HepG2 (cell line): ENCODE measurements around the gene PBX2. TPM values are rescaled to one million over a fixed set of nuclear protein-coding genes. Genes with fewer than 3 reads are reported as not detected.

Experiments
- BCLAF1 ChIP-seq: fragments of 450-650 bp; IDR thresholded peaks from 2 replicates; pipeline ENCODE4 v1.6.1; 2017; ENCODE audit warnings: mild to moderate bottlenecking
- BHLHE40 ChIP-seq: IDR thresholded peaks from 2 replicates; pipeline ENCODE4 v1.6.1; 2011; ENCODE audit warnings: low read length, improper control_type of control experiment
- DNMT3B ChIP-seq: conservative IDR thresholded peaks from 2 replicates; pipeline ENCODE4 v1.6.1; 2016; ENCODE audit warnings: missing biosample characterization, control low read depth
- ESRRA ChIP-seq: sonication (generic); formaldehyde crosslinking; IDR thresholded peaks from 2 replicates; pipeline ENCODE4 v1.5.1; 2020; ENCODE audit warnings: mild to moderate bottlenecking, low read depth, missing genetic modification reagents
- HES4 ChIP-seq: sonication (generic); formaldehyde crosslinking; IDR thresholded peaks from 2 replicates; pipeline ENCODE4 v1.9.0; 2021; ENCODE audit warnings: mild to moderate bottlenecking, missing genetic modification reagents, borderline replicate concordance
- MED13 ChIP-seq: sonication (generic); formaldehyde crosslinking; IDR thresholded peaks from 2 replicates; pipeline ENCODE4 v1.5.0; 2020; ENCODE audit warnings: missing genetic modification reagents
- MEF2D ChIP-seq: sonication (generic); formaldehyde crosslinking; IDR thresholded peaks from 2 replicates; pipeline ENCODE4 v1.5.1; 2020; ENCODE audit warnings: mild to moderate bottlenecking, missing genetic modification reagents
- MYPOP ChIP-seq: sonication (generic); formaldehyde crosslinking; IDR thresholded peaks from 2 replicates; pipeline ENCODE4 v1.8.1; 2023; ENCODE audit warnings: mild to moderate bottlenecking, moderate library complexity, missing genetic modification reagents
- NAIF1 ChIP-seq: sonication (generic); formaldehyde crosslinking; IDR thresholded peaks from 2 replicates; pipeline ENCODE4 v1.5.0; 2020; ENCODE audit warnings: mild to moderate bottlenecking, missing genetic modification reagents, borderline replicate concordance
- SMAD3 ChIP-seq: sonication (generic); formaldehyde crosslinking; IDR thresholded peaks from 2 replicates; pipeline ENCODE4 v1.4.0; 2020; ENCODE audit warnings: missing genetic modification reagents
- SOX13 ChIP-seq, 3 experiments: fragments of 450-650 bp in 1 of 3; sonication (generic) in 1 of 3; formaldehyde crosslinking in 1 of 3; IDR thresholded peaks in 2 of 3; conservative IDR thresholded peaks in 1 of 3; 2 replicates each; pipeline versions ENCODE4 v1.5.0 to v1.6.1; 2016 to 2020; ENCODE audit warnings: antibody characterized with exemption in 1 of 3, mild to moderate bottlenecking in 1 of 3, missing compliant biosample characterization in 1 of 3, missing genetic modification reagents in 1 of 3, moderate library complexity in 1 of 3
- TOPORS ChIP-seq: sonication (generic); formaldehyde crosslinking; IDR thresholded peaks from 2 replicates; pipeline ENCODE4 v1.8.0; 2023; ENCODE audit warnings: mild to moderate bottlenecking, missing genetic modification reagents
- ZFP91 ChIP-seq: sonication (generic); formaldehyde crosslinking; IDR thresholded peaks from 2 replicates; pipeline ENCODE4 v1.9.0; 2022; ENCODE audit warnings: missing genetic modification reagents, mild to moderate bottlenecking, borderline replicate concordance
- ZNF556 ChIP-seq: sonication (generic); formaldehyde crosslinking; IDR thresholded peaks from 2 replicates; pipeline ENCODE4 v1.4.0; 2020; ENCODE audit warnings: mild to moderate bottlenecking, missing genetic modification reagents, borderline replicate concordance
- polyA plus RNA-seq, 8 experiments: library from polyadenylated mRNA; depleted of rRNA in 3 of 8; stranded (reverse) in 7 of 8; unstranded in 1 of 8; fragments of >200 nt; fragmentation: Illumina TruSeq in 4 of 8; extraction: Trizol in 4 of 8; gene quantifications; 2 replicates each; pipeline versions ENCODE4 v1.2.1 to v1.2.3, GENCODE V29; 2011 to 2016; ENCODE audit warnings: low read depth in 4 of 8, missing spikeins in 1 of 8, mixed read lengths in 1 of 8; ENCODE audit not compliant: insufficient read depth in 1 of 8
- total RNA-seq, 5 experiments: library from RNA; depleted of rRNA; stranded (reverse); fragments of >200 nt; fragmentation: Illumina TruSeq; extraction: Trizol; gene quantifications; 2 replicates each; pipeline ENCODE4 v1.2.3, GENCODE V29; 2016; ENCODE audit warnings: low read depth in 1 of 5
- TF ChIP-seq, protein P1 (sequence below): sonication (generic); formaldehyde crosslinking; IDR thresholded peaks from 2 replicates; pipeline ENCODE4 v1.4.0; 2020; ENCODE audit warnings: missing genetic modification reagents

PBX2 gene
- total and polyA plus RNA-seq, 2 of the 13 experiments (the other 11 are each of a cell fraction or from before 2014, with no cell fraction given): 42.3 to 77.8 TPM

GRCh38 chr6:32153564-32154513 lies 36.2 kb downstream of the PBX2 start, which contains the start of gene PPT2 (continued):
- TF ChIP-seq TOPORS (peak; percentile 71; the same call in 1 of the 2 replicates), ESRRA (CRISPR knock-in tag) (peak; percentile 46; the same call in 1 of the 2 replicates), MEF2D (CRISPR knock-in tag) (peak; percentile 51; the same call in 1 of the 2 replicates), BCLAF1 (no peak), BHLHE40 (peak; percentile 94), SOX13 (IDR thresholded peaks at IDR 0.05) (no peak), SOX13 (CRISPR knock-in tag; conservative IDR thresholded peaks at IDR 0.05 in 1 of 2, IDR thresholded peaks at IDR 0.05 in 1 of 2) (peak in 1 of 2 experiments; percentile 14; a peak in 1 of 4 replicates), HES4 (CRISPR knock-in tag) (no peak), SMAD3 (CRISPR knock-in tag) (peak; percentile 58; the same call in 1 of the 2 replicates), NAIF1 (CRISPR knock-in tag) (peak; percentile 87), DNMT3B (0 out of 2 replicates have a peak, but pooled peaks have one; percentile 10), ZNF556 (CRISPR knock-in tag) (peak; percentile 80; the same call in 1 of the 2 replicates), MED13 (0 out of 2 replicates have a peak, but pooled peaks have one; percentile 77), ZFP91 (peak; percentile 75; the same call in 1 of the 2 replicates), MYPOP (CRISPR knock-in tag) (peak; percentile 77; the same call in 1 of the 2 replicates)
- TF ChIP-seq, protein P1, sequence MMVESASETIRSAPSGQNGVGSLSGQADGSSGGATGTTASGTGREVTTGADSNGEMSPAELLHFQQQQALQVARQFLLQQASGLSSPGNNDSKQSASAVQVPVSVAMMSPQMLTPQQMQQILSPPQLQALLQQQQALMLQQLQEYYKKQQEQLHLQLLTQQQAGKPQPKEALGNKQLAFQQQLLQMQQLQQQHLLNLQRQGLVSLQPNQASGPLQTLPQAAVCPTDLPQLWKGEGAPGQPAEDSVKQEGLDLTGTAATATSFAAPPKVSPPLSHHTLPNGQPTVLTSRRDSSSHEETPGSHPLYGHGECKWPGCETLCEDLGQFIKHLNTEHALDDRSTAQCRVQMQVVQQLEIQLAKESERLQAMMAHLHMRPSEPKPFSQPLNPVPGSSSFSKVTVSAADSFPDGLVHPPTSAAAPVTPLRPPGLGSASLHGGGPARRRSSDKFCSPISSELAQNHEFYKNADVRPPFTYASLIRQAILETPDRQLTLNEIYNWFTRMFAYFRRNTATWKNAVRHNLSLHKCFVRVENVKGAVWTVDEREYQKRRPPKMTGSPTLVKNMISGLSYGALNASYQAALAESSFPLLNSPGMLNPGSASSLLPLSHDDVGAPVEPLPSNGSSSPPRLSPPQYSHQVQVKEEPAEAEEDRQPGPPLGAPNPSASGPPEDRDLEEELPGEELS (CRISPR knock-in tag): peak; percentile 71
